Activated CD8-positive, alpha-beta T cell treated with anti-CD3 and anti-CD28 coated beads for 36 hours (primary cell): Measurements from ENCODE around the gene KCMF1. TPM values are rescaled to one million over a fixed set of nuclear protein-coding genes. Genes with fewer than 3 reads are reported as not detected.
A peak's percentile ranks its signal among the peaks of the same experiment; 100 is the strongest.

Experiments
- ATAC-seq: fragments of 200-7000 bp; cut with Tn5 transposase; one replicate; pipeline ENCODE4 v1.10.0; 2021; ENCODE audit warnings: mild to moderate bottlenecking, moderate library complexity
- CTCF ChIA-PET: fragments of 350-600 bp; sonication (Branson Sonifier 250); formaldehyde crosslinking; loops from one replicate; lab custom pipeline; 2021; ENCODE audit warnings: antibody characterized with exemption; lab: Charles Lee
- POLR2A ChIA-PET: fragments of 350-600 bp; sonication (Branson Sonifier 250); formaldehyde crosslinking; loops from one replicate; lab custom pipeline; 2021; ENCODE audit warnings: antibody characterized with exemption; lab: Charles Lee
- DNase-seq: peaks from one replicate; pipeline ENCODE4 v3.0.0-alpha.2; 2020
- H3K27ac Mint-ChIP-seq: one replicate; pipeline ENCODE4 v1.8.0; 2021; ENCODE audit warnings: mild to moderate bottlenecking, mixed read lengths
- H3K27me3 Mint-ChIP-seq: one replicate; pipeline ENCODE4 v1.8.0; 2021; ENCODE audit warnings: mixed read lengths
- H3K36me3 Mint-ChIP-seq: one replicate; pipeline ENCODE4 v1.8.0; 2021; ENCODE audit warnings: low read depth, mixed read lengths
- H3K4me1 Mint-ChIP-seq: one replicate; pipeline ENCODE4 v1.8.0; 2021; ENCODE audit warnings: low read depth, mixed read lengths
- H3K4me3 Mint-ChIP-seq: one replicate; pipeline ENCODE4 v1.8.0; 2021; ENCODE audit warnings: mild to moderate bottlenecking, moderate library complexity, mixed read lengths
- H3K9me3 Mint-ChIP-seq: one replicate; pipeline ENCODE4 v1.8.0; 2021; ENCODE audit warnings: mixed read lengths
- intact Hi-C: fragments of 100-400 bp; cut with micrococcal nuclease; formaldehyde crosslinking; loops from one replicate; pipeline ENCODE4 v1.10.0; 2022
- total RNA-seq, 2 experiments: library from RNA; stranded (reverse); gene quantifications; one replicate each; pipeline ENCODE4 v1.2.3, GENCODE V29; 2021
- TF ChIP-seq, protein P1 (sequence below): fragments of 200-600 bp; IDR thresholded peaks from one replicate; pipeline ENCODE4 v1.8.0; 2022; ENCODE audit warnings: antibody characterized with exemption, mild to moderate bottlenecking

Gene KCMF1
- total RNA-seq, 2 experiments from 2014 or later = 101 to 105 TPM

DNA sequence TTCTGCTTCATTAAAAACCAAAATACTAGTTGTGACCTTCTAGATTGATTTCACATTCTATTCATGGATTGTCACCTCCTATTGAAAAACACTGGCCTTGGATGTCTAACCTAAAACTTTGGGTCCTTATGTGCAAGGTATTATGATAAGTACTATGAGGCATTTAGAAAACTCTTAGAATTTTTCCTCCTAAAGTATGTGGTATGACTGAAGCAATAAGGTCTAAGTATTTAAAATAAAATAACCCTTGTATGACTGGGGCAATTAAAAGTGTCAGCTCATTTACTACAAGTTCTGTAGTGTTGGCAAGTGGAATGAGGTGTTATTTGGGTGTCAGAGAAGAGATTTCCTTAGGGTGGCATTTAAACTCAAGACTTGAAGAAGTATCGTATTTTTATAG lies 15.1 kb downstream of the KCMF1 start:
- H3K9me3 Mint-ChIP-seq = no peaks in the 10 kb centered on the region
- DNase-seq (no peak), ATAC-seq (no peak)
- intact Hi-C loops = no loop called here
- no peak overlapping the region for H3K4me3 Mint-ChIP-seq
- CTCF ChIA-PET = no interaction called here
- no peaks in the 10 kb centered on the region for H3K27me3 Mint-ChIP-seq
- H3K4me1 Mint-ChIP-seq = peaks cover 37% of the 10 kb centered on the region
- peaks cover 22% of the 10 kb centered on the region for H3K36me3 Mint-ChIP-seq
- peak overlapping the region; percentile 62 for H3K27ac Mint-ChIP-seq
- TF ChIP-seq, protein P1, sequence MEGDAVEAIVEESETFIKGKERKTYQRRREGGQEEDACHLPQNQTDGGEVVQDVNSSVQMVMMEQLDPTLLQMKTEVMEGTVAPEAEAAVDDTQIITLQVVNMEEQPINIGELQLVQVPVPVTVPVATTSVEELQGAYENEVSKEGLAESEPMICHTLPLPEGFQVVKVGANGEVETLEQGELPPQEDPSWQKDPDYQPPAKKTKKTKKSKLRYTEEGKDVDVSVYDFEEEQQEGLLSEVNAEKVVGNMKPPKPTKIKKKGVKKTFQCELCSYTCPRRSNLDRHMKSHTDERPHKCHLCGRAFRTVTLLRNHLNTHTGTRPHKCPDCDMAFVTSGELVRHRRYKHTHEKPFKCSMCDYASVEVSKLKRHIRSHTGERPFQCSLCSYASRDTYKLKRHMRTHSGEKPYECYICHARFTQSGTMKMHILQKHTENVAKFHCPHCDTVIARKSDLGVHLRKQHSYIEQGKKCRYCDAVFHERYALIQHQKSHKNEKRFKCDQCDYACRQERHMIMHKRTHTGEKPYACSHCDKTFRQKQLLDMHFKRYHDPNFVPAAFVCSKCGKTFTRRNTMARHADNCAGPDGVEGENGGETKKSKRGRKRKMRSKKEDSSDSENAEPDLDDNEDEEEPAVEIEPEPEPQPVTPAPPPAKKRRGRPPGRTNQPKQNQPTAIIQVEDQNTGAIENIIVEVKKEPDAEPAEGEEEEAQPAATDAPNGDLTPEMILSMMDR = no peak
- POLR2A ChIA-PET = no interaction called here

DNA sequence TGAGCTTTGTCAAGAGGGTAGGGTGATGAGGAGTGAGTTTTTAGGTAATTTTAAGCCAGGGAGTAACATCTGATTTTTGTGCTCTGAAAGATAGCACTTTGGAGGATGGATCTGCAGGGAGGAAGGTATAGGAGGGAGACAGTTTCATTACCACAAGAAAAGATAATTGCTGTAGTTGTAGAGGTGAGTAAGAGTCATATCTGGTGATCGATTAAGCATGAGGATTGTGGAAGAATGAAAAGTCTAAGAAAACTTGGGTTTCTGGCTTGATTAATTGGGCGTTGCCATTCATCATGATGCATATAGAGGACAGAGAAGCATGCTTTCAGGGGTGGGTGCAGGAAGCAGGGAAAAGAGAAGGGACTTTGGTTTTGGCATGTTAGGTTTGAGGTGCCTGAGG lies 18.5 kb downstream of the KCMF1 start:
- CTCF ChIA-PET = no interaction called here
- ATAC-seq = peak; percentile 20
- DNase-seq = no peak
- Mint-ChIP-seq H3K9me3 (no peaks in the 10 kb centered on the region), H3K27me3 (no peaks in the 10 kb centered on the region), H3K36me3 (peaks cover 20% of the 10 kb centered on the region), H3K4me1 (peaks cover 31% of the 10 kb centered on the region), H3K27ac (no peak overlapping the region), H3K4me3 (no peak overlapping the region)
- TF ChIP-seq, protein P1 = no peak
- intact Hi-C loops = no loop called here
- POLR2A ChIA-PET = interaction anchor here (1.0 kb wide), 1 partner anchor 11 kb away, joined by 3 read pairs; no protein-coding TSS in a partner anchor

GRCh38 chr2:84989927-84990326 lies 19.0 kb downstream of the KCMF1 start:
- no peaks in the 10 kb centered on the region for H3K9me3 Mint-ChIP-seq
- POLR2A ChIA-PET = interaction anchor here (0.9 kb wide), 2 partner anchors 21 to 50 kb away, joined by 3 read pairs; no protein-coding TSS in a partner anchor
- ATAC-seq (no peak), DNase-seq (no peak)
- CTCF ChIA-PET = interaction anchor here (1.8 kb wide), 1 partner anchor 28 kb away, joined by 6 read pairs; no protein-coding TSS in a partner anchor
- intact Hi-C loops = no loop called here
- H3K36me3 Mint-ChIP-seq = peaks cover 19% of the 10 kb centered on the region
- peaks cover 32% of the 10 kb centered on the region for H3K4me1 Mint-ChIP-seq
- no peak overlapping the region for H3K4me3 Mint-ChIP-seq
- no peaks in the 10 kb centered on the region for H3K27me3 Mint-ChIP-seq
- TF ChIP-seq, protein P1 = no peak
- H3K27ac Mint-ChIP-seq = no peak overlapping the region

- peak; percentile 43 for ATAC-seq
- CTCF ChIA-PET = interaction anchor here (0.6 to 2.8 kb wide), 5 partner anchors 14 to 26 kb away, joined by 3 to 8 read pairs (median 4); no protein-coding TSS in a partner anchor
- intact Hi-C loops = no loop called here
Observed at GRCh38 chr2:84991404-84992160, 20.6 kb downstream of the KCMF1 start.

More at GRCh38 chr2:84991404-84992160, 20.6 kb downstream of the KCMF1 start:
- Mint-ChIP-seq H3K4me1 (peaks cover 33% of the 10 kb centered on the region), H3K36me3 (peaks cover 14% of the 10 kb centered on the region), H3K9me3 (no peaks in the 10 kb centered on the region), H3K4me3 (no peak overlapping the region), H3K27me3 (no peaks in the 10 kb centered on the region), H3K27ac (no peak overlapping the region)
- TF ChIP-seq, protein P1 = no peak
- no peak for DNase-seq
- POLR2A ChIA-PET = interaction anchor here (2.4 kb wide), 1 partner anchor 19 kb away, joined by 10 read pairs; no protein-coding TSS in a partner anchor
